DMS53 (cell line): ENCODE data around the gene C2orf76.
"Not testable (repeated sequence)": the region's sequence is repeated elsewhere in the genome, so short reads cannot be mapped to it uniquely, and the experiment has no call there.

ENCODE experiments used
- DNase-seq: peaks from one replicate; lab custom pipeline; 2025; lab: John Stamatoyannopoulos, UW

The C2orf76 gene

GRCh38 chr2:119294671-119295070, 72.0 kb downstream of the C2orf76 start:
- no peak for DNase-seq

GRCh38 chr2:119293900-119294299, 72.7 kb downstream of the C2orf76 start:
- DNase-seq: no peak

GRCh38 chr2:119293254-119293653, 73.4 kb downstream of the C2orf76 start:
- no peak for DNase-seq

GRCh38 chr2:119292226-119292625, 74.4 kb downstream of the C2orf76 start:
- DNase-seq: no peak

GRCh38 chr2:119291588-119292167, 75.0 kb downstream of the C2orf76 start:
- DNase-seq: no peak

GRCh38 chr2:119290859-119291587, 75.6 kb downstream of the C2orf76 start:
- DNase-seq: peak; percentile 87

GRCh38 chr2:119289642-119290041, 77.0 kb downstream of the C2orf76 start:
- DNase-seq: no peak

GRCh38 chr2:119289093-119289492, 77.5 kb downstream of the C2orf76 start:
- DNase-seq: no peak

- DNase-seq: no peak
Measured at GRCh38 chr2:119288576-119288975, 78.1 kb downstream of the C2orf76 start.

- no peak for DNase-seq
Measured at GRCh38 chr2:119286661-119287060, 80.0 kb downstream of the C2orf76 start.

- no peak for DNase-seq
Measured at GRCh38 chr2:119283873-119284331, 82.7 kb downstream of the C2orf76 start.

GRCh38 chr2:119282996-119283511, 83.6 kb downstream of the C2orf76 start:
- no peak for DNase-seq

GRCh38 chr2:119282146-119282995, 84.3 kb downstream of the C2orf76 start:
- DNase-seq: no peak

- no peak for DNase-seq
Measured at GRCh38 chr2:119280680-119281079, 86.0 kb downstream of the C2orf76 start.

GRCh38 chr2:119279666-119280065, 87.0 kb downstream of the C2orf76 start:
- DNase-seq: no peak

- no peak for DNase-seq
Measured at GRCh38 chr2:119278946-119279345, 87.7 kb downstream of the C2orf76 start.

- not testable (repeated sequence) for DNase-seq
Measured at GRCh38 chr2:119278385-119278784, 88.2 kb downstream of the C2orf76 start.

- no peak for DNase-seq
Measured at GRCh38 chr2:119276864-119277263, 89.8 kb downstream of the C2orf76 start.

- no peak for DNase-seq
Measured at GRCh38 chr2:119267604-119268003, 99.0 kb downstream of the C2orf76 start.

- no peak for DNase-seq
Measured at GRCh38 chr2:119266091-119266589, 100.5 kb downstream of the C2orf76 start.

- no peak for DNase-seq
Measured at GRCh38 chr2:119265693-119266066, 101.0 kb downstream of the C2orf76 start.
